ENCODE results near the gene SGPL1. TPM values are rescaled to one million over a fixed set of nuclear protein-coding genes. Genes with fewer than 3 reads are reported as not detected.

Gene SGPL1
- total RNA-seq, 4 donors from 2014 or later, result 12.9 to 31.0 (median 21.3) TPM

GRCh38 chr10:70780772-70781171 is 35.0 kb upstream of the SGPL1 start:
- DNase-seq (ENCODE audit: extremely low spot score), result peak; percentile 57
- Histone ChIP-seq H3K9me3 (no peaks in the 10 kb centered on the region), H3K27me3 (no peaks in the 10 kb centered on the region), H3K27ac (replicated peaks in 1 of 4) (no peak overlapping the region), H3K4me1 (no peaks in the 10 kb centered on the region), H3K4me3 (no peak overlapping the region), H3K36me3 (no peaks in the 10 kb centered on the region)
- TF ChIP-seq POLR2A (IDR thresholded peaks at IDR 0.05; ENCODE audit: low read depth), result no peak
- no peak for TF ChIP-seq POLR2AphosphoS5 (IDR thresholded peaks at IDR 0.05)
- TF ChIP-seq CTCF (IDR thresholded peaks at IDR 0.05), result no peak
- no peak for TF ChIP-seq EP300 (IDR thresholded peaks at IDR 0.05)
- intact Hi-C loops (cut with DNase I), result no loop called here
- WGBS, result 98% methylated on average over 4 of the region's 4 CpGs

DNA sequence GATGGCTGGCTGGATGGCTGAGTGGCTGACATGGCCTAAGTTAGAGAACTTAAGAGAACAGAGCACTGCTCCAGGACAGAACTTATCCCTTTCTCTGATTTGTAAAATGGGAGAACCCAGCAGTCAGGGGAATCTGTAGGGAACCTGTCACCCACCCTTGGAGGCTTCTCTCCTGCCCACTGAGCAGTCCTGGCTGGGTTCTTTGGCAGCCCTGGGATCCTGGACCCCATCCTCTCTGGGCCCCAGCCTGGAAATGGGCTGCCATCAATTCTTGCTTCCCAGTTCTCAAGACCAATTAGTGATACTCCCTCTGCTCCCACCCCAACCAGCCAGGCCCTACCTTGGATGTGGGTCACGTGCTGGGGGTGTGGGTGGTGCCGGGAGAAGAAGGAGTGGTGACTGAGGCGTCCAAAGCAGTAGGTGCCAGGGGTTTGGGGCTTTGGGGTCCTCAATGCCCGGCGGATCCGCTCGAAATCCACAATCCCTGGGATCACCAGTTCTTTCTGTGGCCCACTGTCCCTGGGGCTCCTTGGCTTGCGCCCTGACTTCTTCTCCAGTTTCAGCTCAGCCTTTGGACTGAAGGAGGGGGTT is 34.2 kb upstream of the SGPL1 start:
- no peaks in the 10 kb centered on the region for H3K9me3 ChIP-seq
- intact Hi-C loops (cut with DNase I), result no loop called here
- H3K27me3 ChIP-seq, result no peaks in the 10 kb centered on the region
- WGBS, result 83% methylated on average over 3 of the region's 8 CpGs
- TF ChIP-seq POLR2A (IDR thresholded peaks at IDR 0.05; ENCODE audit: low read depth) (no peak), POLR2AphosphoS5 (IDR thresholded peaks at IDR 0.05) (no peak), EP300 (IDR thresholded peaks at IDR 0.05) (no peak), CTCF (IDR thresholded peaks at IDR 0.05) (no peak)
- DNase-seq (ENCODE audit: extremely low spot score), result no peak
- H3K36me3 ChIP-seq, result no peaks in the 10 kb centered on the region
- H3K4me3 ChIP-seq, result no peak overlapping the region
- H3K4me1 ChIP-seq, result no peaks in the 10 kb centered on the region
- H3K27ac ChIP-seq (replicated peaks in 1 of 4), result no peak overlapping the region

GRCh38 chr10:70782086-70782745 is 33.5 kb upstream of the SGPL1 start:
- Histone ChIP-seq H3K4me1 (no peaks in the 10 kb centered on the region), H3K36me3 (no peaks in the 10 kb centered on the region), H3K4me3 (no peak overlapping the region), H3K27ac (replicated peaks in 1 of 4) (no peak overlapping the region), H3K27me3 (no peaks in the 10 kb centered on the region), H3K9me3 (no peaks in the 10 kb centered on the region)
- WGBS, result 88% methylated on average over 3 of the region's 4 CpGs
- no peak for DNase-seq (ENCODE audit: extremely low spot score)
- intact Hi-C loops (cut with DNase I), result no loop called here
- no peak for TF ChIP-seq POLR2AphosphoS5 (IDR thresholded peaks at IDR 0.05)
- no peak for TF ChIP-seq EP300 (IDR thresholded peaks at IDR 0.05)
- no peak for TF ChIP-seq CTCF (IDR thresholded peaks at IDR 0.05)
- TF ChIP-seq POLR2A (IDR thresholded peaks at IDR 0.05; ENCODE audit: low read depth), result no peak

DNA sequence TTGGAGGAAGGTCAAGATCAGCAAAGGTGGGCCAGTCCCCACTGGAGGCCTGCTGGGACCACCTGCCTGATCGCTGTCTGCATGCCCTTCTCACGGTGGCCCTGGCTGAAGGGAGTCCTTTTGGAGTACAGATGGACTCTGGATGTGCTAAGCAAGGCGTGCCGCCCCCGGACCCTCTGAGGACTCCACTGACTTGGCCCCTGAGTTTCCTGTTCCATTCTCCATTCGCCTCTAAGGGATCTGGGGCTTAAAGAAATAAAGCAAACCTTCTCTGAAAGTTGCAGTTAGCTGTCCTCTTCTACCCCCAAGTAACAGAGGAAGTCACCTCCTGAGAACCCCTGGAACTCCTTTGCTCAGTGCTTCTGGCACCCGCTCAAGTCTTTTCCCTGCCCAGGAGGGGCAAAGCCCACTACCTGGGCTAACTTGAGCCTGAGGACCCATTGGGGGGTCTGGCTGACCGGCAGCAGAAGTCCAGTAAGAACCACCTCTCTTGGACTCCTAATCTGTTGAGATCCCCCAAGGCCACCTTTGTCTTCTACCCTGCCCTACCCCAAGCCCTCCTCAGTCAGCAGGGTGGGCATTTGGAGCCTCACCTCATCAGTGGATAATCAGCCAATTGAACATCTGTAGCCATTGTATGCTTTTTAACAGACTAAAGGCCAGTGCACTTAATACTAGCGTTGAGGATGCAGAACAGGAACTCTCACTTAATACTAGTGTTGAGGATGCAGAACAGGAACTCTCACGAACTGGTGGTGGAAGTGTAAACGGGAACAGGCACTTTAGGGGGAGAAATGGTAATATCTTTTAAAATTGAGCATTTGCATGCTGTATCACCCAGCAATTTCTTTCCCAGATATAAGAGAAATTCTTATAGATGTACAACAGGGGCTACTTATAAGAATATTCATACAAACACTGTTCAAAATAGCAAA is 32.7 kb upstream of the SGPL1 start:
- WGBS, result 82% methylated on average over 11 of the region's 11 CpGs
- no peaks in the 10 kb centered on the region for H3K4me1 ChIP-seq
- no peak overlapping the region for H3K4me3 ChIP-seq
- H3K36me3 ChIP-seq, result no peaks in the 10 kb centered on the region
- H3K27me3 ChIP-seq, result no peaks in the 10 kb centered on the region
- intact Hi-C loops (cut with DNase I), result no loop called here
- no peak for TF ChIP-seq POLR2A (IDR thresholded peaks at IDR 0.05; ENCODE audit: low read depth)
- no peak for TF ChIP-seq CTCF (IDR thresholded peaks at IDR 0.05)
- no peak for TF ChIP-seq POLR2AphosphoS5 (IDR thresholded peaks at IDR 0.05)
- no peak for TF ChIP-seq EP300 (IDR thresholded peaks at IDR 0.05)
- no peak overlapping the region for H3K27ac ChIP-seq (replicated peaks in 1 of 4)
- no peaks in the 10 kb centered on the region for H3K9me3 ChIP-seq
- no peak for DNase-seq (ENCODE audit: extremely low spot score)

Data from esophagus muscularis mucosa (tissue), 4 donors.